Kidney (tissue), 14 donors: ENCODE measurements around the gene SLC27A1. TPM values are rescaled to one million over a fixed set of nuclear protein-coding genes. Genes with fewer than 3 reads are reported as not detected.

ENCODE experiments used
- DNase-seq, 5 donors: peaks; one replicate each; pipeline ENCODE4 v3.0.0-alpha.2; 2013 to 2020
- FAIRE-seq: peaks from 2 replicates; lab custom pipeline; 2012; peaks lifted over from hg19 to GRCh38; lab: Jason Lieb, UNC
- H3K27ac ChIP-seq, 2 donors: one replicate each; pipeline ENCODE4 v1.7.0; 2013; ENCODE audit warnings: low read depth in 2 of 2, low read length in 2 of 2, inconsistent platforms in 1 of 2
- H3K27me3 ChIP-seq: one replicate; pipeline ENCODE4 v1.7.1; 2013; ENCODE audit warnings: low read length, inconsistent platforms; ENCODE audit not compliant: control insufficient read depth, insufficient read depth
- H3K36me3 ChIP-seq, 3 donors: one replicate each; pipeline versions ENCODE4 v1.7.0 to v1.7.1; 2013; ENCODE audit warnings: low read length in 3 of 3, control low read depth in 1 of 3, inconsistent platforms in 1 of 3; ENCODE audit not compliant: insufficient read depth in 3 of 3, control insufficient read depth in 2 of 3
- H3K4me1 ChIP-seq, 3 donors: one replicate each; pipeline versions ENCODE4 v1.7.0 to v1.7.1; 2013; ENCODE audit warnings: low read length in 3 of 3, inconsistent platforms in 1 of 3, low read depth in 1 of 3; ENCODE audit not compliant: control insufficient read depth in 2 of 3, insufficient read depth in 2 of 3
- H3K4me3 ChIP-seq, 3 donors: one replicate each; pipeline versions ENCODE4 v1.7.0 to v1.8.1; 2013; ENCODE audit warnings: low read length in 3 of 3, control low read depth in 1 of 3, inconsistent platforms in 1 of 3
- H3K9ac ChIP-seq, 3 donors: one replicate each; pipeline versions ENCODE4 v1.7.0 to v1.7.1; 2013; ENCODE audit warnings: low read length in 3 of 3, control low read depth in 1 of 3, inconsistent platforms in 1 of 3
- H3K9me3 ChIP-seq, 3 donors: one replicate each; pipeline versions ENCODE4 v1.7.0 to v1.7.1; 2013; ENCODE audit warnings: low read length in 3 of 3, control low read depth in 1 of 3, inconsistent platforms in 1 of 3; ENCODE audit not compliant: control insufficient read depth in 2 of 3, insufficient read depth in 1 of 3
- CTCF ChIP-seq: IDR thresholded peaks from 3 replicates; pipeline ENCODE4 v1.5.1; 2012; ENCODE audit warnings: mild to moderate bottlenecking, moderate library complexity, borderline replicate concordance; ENCODE audit not compliant: insufficient read depth; ENCODE audit errors: extremely low read depth
- intact Hi-C: fragments of 100-400 bp; cut with DNase I; formaldehyde crosslinking; loops from one replicate; pipeline ENCODE4 v1.11.1; 2022
- polyA plus RNA-seq: library from polyadenylated mRNA; stranded (reverse); fragments of 350-450 nt; fragmentation: Illumina TruSeq; extraction: RNeasy Lipid Tissue Mini Kit (QIAGEN cat#74804); gene quantifications from one replicate; pipeline ENCODE4 v1.2.3, GENCODE V29; 2014; ENCODE audit warnings: low read depth, low replicate concordance; ENCODE audit not compliant: insufficient read depth
- total RNA-seq: library from RNA; stranded (reverse); fragmentation: NEBNext Ultra II Directional; extraction: Animal tissue kit (Norgen Biotek cat#: 25700); gene quantifications from one replicate; pipeline ENCODE4 v1.2.1, GENCODE V29; 2021
- donor health status: control.
- donor health status: control.
- donor health status: control.
- donor health status: control.
- donor health status: control.
- donor health status: DM: yes; HTN: yes; CAD: no.
- donor health status: Normal renal cell carcinoma (clear cell type).

The SLC27A1 gene
- total and polyA plus RNA-seq, 2 donors from 2014 or later, result 16.9 to 21.9 TPM

GRCh38 chr19:17525141-17525540 lies 54.8 kb downstream of the SLC27A1 start:
- DNase-seq, result no peak
- Histone ChIP-seq H3K9me3 (peaks cover 0 to 11% (median 3%) of the 10 kb centered on the region in 3 donors), H3K9ac (no peak overlapping the region), H3K4me3 (no peak overlapping the region), H3K4me1 (peaks cover 0 to 8% (median 0%) of the 10 kb centered on the region in 3 donors), H3K27ac (no peak overlapping the region), H3K27me3 (no peaks in the 10 kb centered on the region), H3K36me3 (no peaks in the 10 kb centered on the region)
- no peak for FAIRE-seq
- intact Hi-C loops, result no loop called here
- TF ChIP-seq CTCF, result no peak

GRCh38 chr19:17526922-17527321 lies 56.6 kb downstream of the SLC27A1 start:
- no peak for TF ChIP-seq CTCF
- no peak overlapping the region for H3K27ac ChIP-seq
- H3K27me3 ChIP-seq, result no peaks in the 10 kb centered on the region
- peaks cover 0 to 11% (median 3%) of the 10 kb centered on the region in 3 donors for H3K9me3 ChIP-seq
- H3K36me3 ChIP-seq, result no peaks in the 10 kb centered on the region
- H3K4me1 ChIP-seq, result peaks cover 0 to 8% (median 0%) of the 10 kb centered on the region in 3 donors
- H3K4me3 ChIP-seq, result no peak overlapping the region
- no peak for DNase-seq
- H3K9ac ChIP-seq, result no peak overlapping the region
- FAIRE-seq, result no peak
- intact Hi-C loops, result no loop called here

GRCh38 chr19:17527326-17527725 lies 57.0 kb downstream of the SLC27A1 start:
- Histone ChIP-seq H3K27me3 (no peaks in the 10 kb centered on the region), H3K27ac (no peak overlapping the region), H3K4me3 (no peak overlapping the region), H3K9me3 (peaks cover 0 to 11% (median 3%) of the 10 kb centered on the region in 3 donors), H3K9ac (no peak overlapping the region), H3K36me3 (no peaks in the 10 kb centered on the region), H3K4me1 (peaks cover 0 to 8% (median 0%) of the 10 kb centered on the region in 3 donors)
- no peak for TF ChIP-seq CTCF
- intact Hi-C loops, result no loop called here
- no peak for FAIRE-seq
- no peak for DNase-seq

GRCh38 chr19:17528610-17529009 lies 58.3 kb downstream of the SLC27A1 start:
- FAIRE-seq (no peak), DNase-seq (no peak)
- Histone ChIP-seq H3K9me3 (peaks cover 0 to 11% (median 3%) of the 10 kb centered on the region in 3 donors), H3K4me3 (no peak overlapping the region), H3K9ac (no peak overlapping the region), H3K27ac (no peak overlapping the region), H3K27me3 (no peaks in the 10 kb centered on the region), H3K4me1 (no peaks in the 10 kb centered on the region), H3K36me3 (no peaks in the 10 kb centered on the region)
- intact Hi-C loops, result no loop called here
- TF ChIP-seq CTCF, result no peak
